GM21423 (cell line): Measurements from ENCODE around the gene MYDGF.

Experiments used
- ATAC-seq: cut with Tn5 transposase; IDR thresholded peaks from one replicate; pipeline ENCODE4 v1.9.1; 2021; ENCODE audit warnings: mild to moderate bottlenecking, moderate library complexity; ENCODE audit not compliant: unreplicated experiment

MYDGF gene

GRCh38 chr19:4647676-4648644 is 22.2 kb downstream of the MYDGF start:
- ATAC-seq: no peak

DNA sequence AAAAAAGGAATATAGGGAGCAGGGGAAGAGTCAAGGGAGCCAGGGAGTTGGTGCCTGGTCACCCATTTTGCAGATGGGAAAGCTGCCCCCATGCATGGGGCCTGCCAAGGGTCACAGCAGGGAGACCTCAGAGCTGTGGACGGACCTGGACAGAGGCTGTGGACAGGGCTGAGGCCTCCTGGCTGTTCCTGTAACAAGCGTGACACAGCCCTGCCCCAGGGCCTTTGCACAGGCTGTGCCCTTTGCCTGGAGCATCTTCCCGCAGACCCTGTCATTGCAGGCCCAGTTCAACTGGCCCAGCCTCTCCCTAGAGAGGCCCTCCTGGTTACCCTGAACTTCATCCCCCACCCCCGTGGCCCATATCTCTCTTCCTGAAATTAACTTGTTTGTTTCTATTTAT is 24.4 kb downstream of the MYDGF start:
- ATAC-seq: no peak

- no peak for ATAC-seq
Observed at GRCh38 chr19:4642625-4643024, 27.5 kb downstream of the MYDGF start.

DNA sequence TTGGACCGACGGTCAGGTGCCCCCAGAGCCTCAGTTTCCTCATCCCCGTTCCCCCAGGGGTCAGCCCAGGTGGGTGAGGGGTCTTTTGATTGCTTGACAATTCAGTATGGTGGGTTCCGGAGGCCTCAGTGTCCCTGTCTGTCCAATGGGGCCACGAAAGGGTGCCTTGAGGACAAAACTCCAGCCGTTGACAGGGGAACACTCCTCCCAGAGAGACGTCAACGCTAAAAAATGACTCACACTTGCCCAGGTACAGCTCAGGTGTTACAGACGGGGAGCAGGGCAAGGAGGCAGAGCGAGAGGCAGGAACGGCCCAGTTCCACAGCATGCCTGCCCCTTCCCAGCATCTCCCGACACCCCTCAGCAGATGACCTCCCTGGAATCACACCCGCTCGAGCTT is 29.0 kb downstream of the MYDGF start:
- no peak for ATAC-seq

DNA sequence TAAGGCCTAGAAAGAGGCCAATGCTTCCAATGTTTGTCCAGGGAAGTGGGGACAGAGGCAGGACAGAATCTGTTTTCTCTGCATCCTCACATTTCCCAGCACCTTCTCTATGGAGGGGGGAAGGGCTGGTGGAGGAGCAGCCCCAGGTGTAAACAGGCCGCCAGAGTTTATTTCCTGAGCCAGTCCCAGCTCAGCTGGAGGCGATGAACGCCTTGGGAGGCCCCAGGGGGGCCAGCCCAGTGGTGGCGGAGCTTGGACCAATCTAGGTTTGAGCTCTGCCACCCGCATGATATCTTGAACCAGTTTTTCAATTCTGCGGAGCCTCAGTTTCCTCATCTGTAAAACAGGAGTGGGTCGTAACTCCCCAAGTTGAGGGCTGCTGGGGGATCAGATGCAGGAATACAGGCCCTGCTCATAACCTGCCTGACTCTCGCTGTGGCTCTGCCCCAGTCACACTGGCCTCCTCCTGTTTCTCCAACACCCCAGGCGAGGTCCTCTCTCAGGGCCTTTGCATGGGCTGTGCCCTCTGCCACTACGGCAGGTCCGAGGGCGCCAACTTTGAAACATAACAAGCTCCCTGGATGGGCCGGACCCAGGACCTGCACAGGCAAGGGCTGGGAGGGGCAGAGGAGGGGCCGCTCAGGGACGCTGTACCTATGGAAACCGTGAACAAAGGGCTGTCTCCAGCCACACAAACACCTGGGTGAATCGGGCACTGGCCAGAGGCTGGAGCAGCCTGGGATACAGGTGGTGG is 29.7 kb downstream of the MYDGF start:
- no peak for ATAC-seq

- no peak for ATAC-seq
Observed at GRCh38 chr19:4639531-4640246, 30.5 kb downstream of the MYDGF start.

GRCh38 chr19:4638828-4639530 is 31.2 kb downstream of the MYDGF start, which contains the start of gene TNFAIP8L1:
TSS of gene TNFAIP8L1 (plus strand) at chr19:4639516. CDS start at chr19:4651870, 12,354 bp downstream.
- peak; percentile 78 for ATAC-seq

DNA sequence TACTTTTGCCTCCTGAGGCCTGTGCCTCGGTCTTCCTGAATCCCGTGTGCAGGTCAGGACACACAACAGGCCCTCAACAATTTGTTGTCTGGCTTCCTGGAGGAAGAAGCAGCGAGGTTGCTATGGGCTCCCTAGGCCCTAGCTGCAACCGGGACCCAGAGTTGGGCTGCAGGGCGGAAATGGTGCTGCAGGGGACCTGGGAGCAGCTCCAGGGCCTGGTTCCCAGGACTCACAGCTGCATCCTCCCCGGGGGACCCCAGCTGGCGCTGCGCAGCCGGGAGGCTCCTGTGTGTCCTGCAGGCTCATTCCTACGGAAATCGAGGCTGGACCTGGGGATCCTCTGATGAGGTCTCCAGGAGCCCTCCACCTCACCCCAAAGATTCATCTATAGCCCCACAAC is 31.8 kb downstream of the MYDGF start:
- no peak for ATAC-seq

DNA sequence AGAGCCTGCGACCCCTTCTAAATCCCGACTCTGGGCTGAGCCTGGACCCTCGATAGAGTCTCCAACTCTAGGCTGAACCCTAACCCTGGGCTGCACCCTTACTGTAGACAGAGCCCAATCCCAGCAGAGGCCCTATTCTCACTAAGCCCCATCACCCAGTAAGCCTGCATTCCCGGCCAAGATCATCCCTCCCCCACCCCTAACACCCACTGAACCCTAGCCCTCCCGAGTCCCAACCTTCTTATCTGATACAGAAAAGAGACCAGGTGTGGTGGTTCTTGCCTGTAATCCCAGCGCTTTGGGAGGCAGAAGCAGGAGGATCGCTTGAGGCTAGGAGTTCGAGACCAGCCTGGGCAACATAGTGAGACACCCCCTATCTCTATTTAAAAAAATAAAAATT is 33.4 kb downstream of the MYDGF start:
- no peak for ATAC-seq

- ATAC-seq: no peak
Observed at GRCh38 chr19:4636151-4636717, 33.9 kb downstream of the MYDGF start.

- ATAC-seq: no peak
Observed at GRCh38 chr19:4635754-4636116, 34.4 kb downstream of the MYDGF start.

DNA sequence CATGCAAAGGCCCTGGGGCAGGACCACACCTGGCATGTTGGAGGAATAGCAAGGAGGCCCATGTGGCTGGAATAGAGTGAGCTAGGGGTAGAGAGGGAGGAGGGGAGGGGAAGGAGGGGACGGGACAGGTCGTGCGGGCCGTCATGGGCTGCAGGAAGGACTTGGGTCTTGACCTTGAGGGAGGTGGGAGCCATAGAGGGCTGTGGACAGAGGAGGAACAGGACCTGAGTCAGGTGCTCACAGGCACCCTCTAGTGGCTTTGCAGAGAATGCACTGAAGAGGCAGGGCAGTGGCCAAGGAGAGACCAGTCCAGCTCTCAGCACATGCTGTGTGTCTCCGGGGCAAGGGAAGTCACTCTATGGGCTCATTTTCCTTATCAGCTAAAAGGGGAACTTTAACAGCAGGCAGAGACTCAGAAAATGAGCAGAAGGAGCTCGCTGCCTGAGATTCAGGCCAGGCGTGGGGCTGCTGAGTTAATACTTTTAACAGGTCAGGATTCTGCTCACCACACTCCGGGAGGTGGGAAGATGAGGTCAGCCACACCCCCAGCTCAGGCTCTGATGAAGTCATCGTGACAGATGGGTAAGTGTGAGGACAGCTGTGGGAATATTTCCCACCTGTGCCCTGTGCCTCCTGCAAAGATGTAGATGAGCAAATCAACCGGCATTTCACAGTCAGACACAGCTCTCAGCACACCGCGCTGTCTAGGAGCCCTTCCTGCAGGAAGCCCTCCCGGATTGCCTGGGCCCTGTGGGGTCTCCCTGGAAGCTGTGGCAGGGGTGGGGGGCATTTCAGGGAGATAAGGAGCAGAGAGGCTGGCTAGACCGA is 36.8 kb downstream of the MYDGF start:
- no peak for ATAC-seq

- ATAC-seq: no peak
Observed at GRCh38 chr19:4624733-4625362, 45.3 kb downstream of the MYDGF start.

DNA sequence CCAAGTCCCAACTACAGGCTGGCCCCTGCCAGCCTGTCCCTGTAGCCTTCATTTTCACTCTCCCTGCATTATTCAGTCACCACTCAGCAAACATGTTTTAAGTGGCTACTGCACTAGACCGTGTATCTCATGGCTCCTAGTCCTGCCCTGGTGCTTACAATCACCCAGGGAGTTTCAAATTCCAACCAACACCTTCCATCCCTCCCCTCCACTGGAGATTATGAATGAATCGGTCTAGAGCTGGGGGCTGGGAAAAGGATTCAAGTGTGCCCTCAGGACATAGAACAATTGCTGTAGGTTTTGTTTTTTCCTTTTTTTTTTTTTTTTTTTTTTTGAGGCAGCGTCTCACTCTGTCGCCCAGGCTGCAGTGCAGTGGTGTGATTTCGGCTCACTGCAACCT is 45.8 kb downstream of the MYDGF start:
- no peak for ATAC-seq

DNA sequence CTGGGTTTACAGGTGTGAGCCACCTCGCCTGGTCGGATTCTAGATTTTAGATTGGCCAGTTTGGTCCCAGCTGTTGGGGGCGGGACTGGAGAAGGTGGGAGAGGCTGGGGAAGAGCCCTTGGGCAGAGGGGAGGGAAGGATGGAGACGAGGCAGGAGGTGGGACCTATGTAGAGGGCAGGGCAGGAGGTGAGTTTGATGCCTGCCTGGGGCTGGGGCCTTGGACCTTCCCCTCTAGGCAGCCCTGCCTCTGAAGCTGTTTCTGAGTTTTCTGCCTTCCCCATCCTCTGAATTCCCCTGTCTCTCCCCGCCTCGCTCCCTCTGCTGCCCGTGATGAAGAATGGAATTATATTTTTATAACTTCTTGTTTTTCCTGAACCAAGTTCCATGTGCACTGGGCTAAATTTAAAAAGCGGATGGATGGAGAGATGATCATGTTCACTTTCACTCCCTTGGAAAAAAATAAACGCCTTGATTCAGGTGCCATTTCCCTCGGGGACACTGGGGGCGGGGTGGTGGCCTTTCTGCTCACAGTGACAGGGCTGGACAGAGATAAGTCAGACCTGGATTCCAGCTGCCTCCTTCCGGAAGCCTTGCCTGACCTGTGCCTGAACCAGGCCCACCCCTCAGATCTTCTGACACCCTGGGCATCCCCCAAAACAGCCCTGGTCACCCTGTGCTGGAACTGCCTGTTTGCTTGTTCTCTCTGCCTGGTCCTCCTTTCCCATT is 47.3 kb downstream of the MYDGF start:
- no peak for ATAC-seq

GRCh38 chr19:4620675-4621074 is 49.5 kb downstream of the MYDGF start:
- ATAC-seq: no peak

GRCh38 chr19:4619668-4620294 is 50.4 kb downstream of the MYDGF start:
- no peak for ATAC-seq

DNA sequence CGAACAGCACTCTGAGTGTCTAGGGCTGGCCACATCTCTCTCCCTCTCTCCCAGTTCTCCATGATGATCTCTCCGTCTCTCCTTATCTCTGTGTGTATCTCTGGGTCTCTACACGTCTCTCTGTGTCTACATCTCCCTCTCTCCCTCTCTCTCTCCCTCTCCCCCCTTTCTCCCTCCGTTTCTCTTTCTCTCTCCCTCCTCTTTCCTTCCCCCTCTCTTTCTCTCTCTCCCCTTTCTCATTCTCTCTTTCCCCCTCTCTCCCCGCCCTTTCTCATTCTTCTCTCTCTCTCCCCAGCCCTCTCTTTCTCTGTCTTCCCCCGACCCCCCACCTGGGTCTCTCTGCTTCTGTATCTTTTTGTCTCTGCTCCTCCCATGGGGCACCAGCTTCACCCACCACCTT is 52.1 kb downstream of the MYDGF start:
- ATAC-seq: no peak
